ENCODE results near the gene CORO6. TPM values are rescaled to one million over a fixed set of nuclear protein-coding genes. Genes with fewer than 3 reads are reported as not detected.

The CORO6 gene
- total and polyA plus RNA-seq, 2 of the 4 experiments (the other 2 are of a cell fraction): 3.4 to 7.6 TPM

GRCh38 chr17:29586676-29587469 lies 35.8 kb downstream of the CORO6 start (continued):
- TF ChIP-seq RFX5 (IDR thresholded peaks at IDR 0.05; ENCODE audit: low read depth, low read length): no peak

- no TSS peak for BruUV-seq (replicated peaks)
- peaks cover 62% of the 10 kb centered on the region for H4K20me1 ChIP-seq (ENCODE audit: insufficient read depth, low read length)
- TF ChIP-seq CTCF (conservative IDR thresholded peaks at IDR 0.05; ENCODE audit: low read depth, low read length) (peak; percentile 26; the same call in 1 of the 2 replicates), RFX5 (IDR thresholded peaks at IDR 0.05; ENCODE audit: low read depth, low read length) (no peak)
- ATAC-seq (ENCODE audit: low read depth) (no peak), DNase-seq (no peak)
- no peaks in the 10 kb centered on the region for H3K27me3 ChIP-seq (ENCODE audit: control insufficient read depth, insufficient read depth, low read length)
- H3K14ac ChIP-seq (replicated peaks; ENCODE audit: low read depth, low read length): peak overlapping the region; percentile 2; the same call in 1 of the 2 replicates
- H4K8ac ChIP-seq (ENCODE audit: low read depth in 2 of 2, low read length in 2 of 2): no peak overlapping the region
- peak overlapping the region; percentile 41 for H2AFZ ChIP-seq (replicated peaks; ENCODE audit: low read length, poor library complexity)
- no peak overlapping the region for H2BK20ac ChIP-seq (ENCODE audit: low read depth, low read length)
- WGBS, 2 experiments (ENCODE audit: extremely low coverage in 2 of 2, insufficient read length in 1 of 2): 87% methylated on average over 3 of the region's 8 CpGs; no CpG with 5 or more reads in 1 of the 2 experiments
- no peak overlapping the region for H3K18ac ChIP-seq (ENCODE audit: low read depth, low read length)
- H3K4me2 ChIP-seq (ENCODE audit: low read depth, low read length): no peak overlapping the region
- no peak overlapping the region for H3K27ac ChIP-seq (ENCODE audit: insufficient read depth, low read length)
- H4K91ac ChIP-seq (ENCODE audit: insufficient read depth, low read depth, low read length): peak overlapping the region; percentile 39; the same call in 1 of the 2 replicates
- H2BK120ac ChIP-seq (ENCODE audit: low read depth, low read length): no peak overlapping the region
- no peak overlapping the region for H3K56ac ChIP-seq (ENCODE audit: extremely low read depth, insufficient read depth, low read length)
- peaks cover 26% of the 10 kb centered on the region for H3K9me1 ChIP-seq (ENCODE audit: insufficient read depth, low read length)
- H3K36me3 ChIP-seq (ENCODE audit: control insufficient read depth, insufficient read depth, low read length): peaks cover 24% of the 10 kb centered on the region
- peaks cover 26% of the 10 kb centered on the region for H3K4me1 ChIP-seq (ENCODE audit: control insufficient read depth, insufficient read depth, low read length)
- H3K23ac ChIP-seq (ENCODE audit: low read depth, low read length): peak overlapping the region; percentile 10; the same call in 1 of the 2 replicates
- POLR2A ChIA-PET (ENCODE audit: unreplicated experiment): no interaction called here
- in situ Hi-C loops (cut with MboI; ENCODE audit: low sequenced_read_pairs) (no loop called here), dilution Hi-C loops (cut with HindIII; ENCODE audit: low sequenced_read_pairs, unreplicated experiment) (no loop called here), intact Hi-C loops (cut with micrococcal nuclease) (no loop called here)
- no peak overlapping the region for H3K9ac ChIP-seq (ENCODE audit: low read depth, low read length)
- peaks cover 38 to 85% of the 10 kb centered on the region in 2 experiments for H3K79me1 ChIP-seq (ENCODE audit: low read depth in 1 of 2, low read length in 2 of 2)
- H2BK5ac ChIP-seq (ENCODE audit: low read depth, low read length, poor library complexity, severe bottlenecking): no peak overlapping the region
- H2BK15ac ChIP-seq (ENCODE audit: low read depth, low read length): no peak overlapping the region
- no peaks in the 10 kb centered on the region for H3K9me3 ChIP-seq (ENCODE audit: control insufficient read depth, insufficient read depth, low read length)
- peak overlapping the region; percentile 68 for H2AK9ac ChIP-seq (replicated peaks; ENCODE audit: low read depth, low read length, poor library complexity)
- CTCF ChIA-PET: no interaction called here
- H4K5ac ChIP-seq (ENCODE audit: low read depth, low read length): no peak overlapping the region
- H3K4ac ChIP-seq (ENCODE audit: low read depth, low read length): no peak overlapping the region; the same call in 1 of the 2 replicates
- no peak overlapping the region for H3K4me3 ChIP-seq (ENCODE audit: insufficient read depth, low read depth, low read length)
- H2AK5ac ChIP-seq (ENCODE audit: low read depth, low read length): peak overlapping the region; percentile 30
Observed at GRCh38 chr17:29585080-29585751, 37.5 kb downstream of the CORO6 start.
